Stimulated activated CD8-positive, alpha-beta memory T cell treated with anti-CD3 and anti-CD28 coated beads, Interleukin-7, amount 100 ng/mL, for 4 hours (primary cell): ENCODE measurements around the gene LRRC4B.

Experiments
- DNase-seq, 2 donors: peaks; one replicate each; pipeline ENCODE4 v3.0.0-alpha.2; 2020; ENCODE audit warnings: low read depth in 2 of 2

The LRRC4B gene

DNA sequence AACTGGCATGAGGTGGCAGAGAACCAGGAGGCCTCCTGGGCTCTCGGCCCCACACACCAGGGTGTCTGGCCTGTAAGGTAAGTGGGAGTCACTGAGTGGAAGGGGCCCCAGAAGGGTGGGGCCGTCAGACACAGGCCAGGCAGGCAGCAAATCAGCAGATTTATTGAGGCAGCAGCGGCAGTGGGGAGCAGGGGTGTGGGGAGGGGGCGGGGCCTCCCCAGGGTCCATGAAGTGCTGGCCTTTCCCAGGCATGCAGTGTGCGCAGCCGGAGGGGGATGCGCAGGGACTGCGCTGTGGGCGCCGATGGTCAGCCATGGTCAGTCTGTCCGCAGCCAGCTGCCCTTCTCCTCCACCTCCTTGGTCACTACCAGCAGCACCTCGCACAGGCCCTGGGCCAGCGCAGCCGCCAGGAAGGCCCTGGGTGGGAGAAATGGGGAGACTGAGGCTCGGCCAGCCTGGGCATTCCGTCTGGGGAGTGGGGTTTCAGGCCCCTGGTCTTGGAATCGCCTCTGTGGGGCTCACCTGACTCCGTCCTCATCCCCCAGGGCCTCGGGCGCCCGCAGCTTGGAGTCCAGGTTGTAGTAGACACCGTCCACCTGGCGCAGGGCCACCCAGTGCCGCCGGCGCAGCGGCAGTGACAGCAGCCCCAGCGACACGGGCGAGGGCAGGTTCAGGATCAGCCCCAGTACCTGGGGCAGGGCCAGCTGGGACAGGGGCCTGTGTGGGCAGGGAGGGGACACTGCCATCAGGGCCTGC lies 62.2 kb downstream of the LRRC4B start:
- DNase-seq = no peak

DNA sequence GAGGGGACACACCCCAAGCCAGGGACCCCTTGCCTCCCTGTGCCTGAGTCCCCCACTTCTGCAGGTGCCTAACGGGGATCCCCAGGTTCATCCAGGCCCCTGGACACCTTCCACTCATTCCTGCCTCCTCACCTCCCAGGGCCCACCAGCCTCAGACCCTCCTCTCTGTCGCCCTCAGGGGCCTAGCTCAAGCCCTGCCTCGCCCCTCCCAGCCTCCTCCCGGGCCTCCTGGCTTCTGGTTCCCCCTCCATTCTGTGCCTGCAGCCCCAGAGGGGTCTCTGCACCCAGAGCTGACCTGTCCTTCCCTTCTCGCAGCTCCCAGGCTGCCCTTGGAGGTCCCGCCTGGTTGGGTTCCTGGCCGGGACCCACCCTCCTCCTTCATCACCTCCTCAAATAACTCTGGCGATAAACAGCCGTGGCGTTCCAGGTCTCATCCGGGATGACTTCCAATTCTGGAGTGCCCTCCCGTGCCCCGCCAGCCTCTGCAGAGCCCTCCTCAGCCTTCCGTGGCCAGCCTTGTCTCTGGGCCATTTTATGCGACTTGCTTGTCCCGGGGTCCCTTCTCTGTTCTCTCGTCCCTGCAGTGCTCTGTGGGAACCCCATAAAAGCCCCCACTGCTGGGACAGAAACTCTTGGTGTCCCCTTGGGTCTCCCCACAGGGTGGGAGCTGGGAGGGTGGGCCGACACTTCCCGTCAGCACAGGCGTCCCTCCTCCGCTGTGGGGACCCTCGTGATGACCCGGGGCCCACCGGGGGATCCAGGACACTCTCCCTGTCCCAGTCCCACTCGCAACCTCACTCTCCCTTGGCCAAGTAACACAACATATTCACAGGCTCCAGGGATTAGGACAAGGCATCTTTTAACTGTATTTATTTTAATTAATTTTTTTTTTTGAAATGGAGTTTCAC lies 66.4 kb downstream of the LRRC4B start:
- DNase-seq = no peak

DNA sequence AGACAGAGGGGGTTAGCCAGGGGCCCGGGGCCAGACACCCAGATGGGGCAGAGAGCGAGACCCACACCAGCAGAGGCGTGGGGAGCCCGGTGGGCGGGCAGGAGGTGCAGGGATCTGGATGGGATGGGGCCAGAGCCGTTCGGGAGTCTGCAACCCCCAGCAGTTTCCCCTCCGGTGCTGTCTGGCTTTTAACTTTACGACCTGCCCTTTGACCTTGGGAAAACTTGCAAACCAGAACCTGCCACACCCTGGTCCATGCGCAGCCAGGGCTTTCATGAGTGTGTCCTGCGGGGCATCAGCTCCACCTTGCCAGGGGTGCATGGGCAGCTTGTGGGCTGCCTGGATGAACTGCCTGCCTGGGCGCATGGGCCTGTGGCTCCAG lies 67.1 kb downstream of the LRRC4B start:
- no peak for DNase-seq

DNA sequence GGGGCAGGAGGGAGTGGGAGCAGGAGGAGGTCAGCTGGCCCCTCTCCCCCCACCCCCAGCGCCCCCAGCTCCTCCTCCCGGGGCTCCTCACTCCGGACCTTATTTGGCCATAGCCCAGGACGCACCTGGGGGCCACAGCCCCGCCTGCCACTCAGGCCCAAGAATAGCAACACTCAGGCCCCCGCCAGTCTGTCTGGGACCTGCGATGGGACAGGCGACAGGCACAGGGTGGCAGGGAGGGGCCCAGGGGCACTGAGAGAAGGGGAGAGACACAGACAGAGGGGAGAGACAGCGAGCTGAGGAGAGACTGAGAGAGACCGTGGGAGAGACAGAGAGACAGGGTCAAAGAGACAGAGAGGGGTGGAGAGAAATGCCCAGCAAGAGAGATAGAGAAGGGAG lies 67.5 kb downstream of the LRRC4B start:
- no peak for DNase-seq

DNA sequence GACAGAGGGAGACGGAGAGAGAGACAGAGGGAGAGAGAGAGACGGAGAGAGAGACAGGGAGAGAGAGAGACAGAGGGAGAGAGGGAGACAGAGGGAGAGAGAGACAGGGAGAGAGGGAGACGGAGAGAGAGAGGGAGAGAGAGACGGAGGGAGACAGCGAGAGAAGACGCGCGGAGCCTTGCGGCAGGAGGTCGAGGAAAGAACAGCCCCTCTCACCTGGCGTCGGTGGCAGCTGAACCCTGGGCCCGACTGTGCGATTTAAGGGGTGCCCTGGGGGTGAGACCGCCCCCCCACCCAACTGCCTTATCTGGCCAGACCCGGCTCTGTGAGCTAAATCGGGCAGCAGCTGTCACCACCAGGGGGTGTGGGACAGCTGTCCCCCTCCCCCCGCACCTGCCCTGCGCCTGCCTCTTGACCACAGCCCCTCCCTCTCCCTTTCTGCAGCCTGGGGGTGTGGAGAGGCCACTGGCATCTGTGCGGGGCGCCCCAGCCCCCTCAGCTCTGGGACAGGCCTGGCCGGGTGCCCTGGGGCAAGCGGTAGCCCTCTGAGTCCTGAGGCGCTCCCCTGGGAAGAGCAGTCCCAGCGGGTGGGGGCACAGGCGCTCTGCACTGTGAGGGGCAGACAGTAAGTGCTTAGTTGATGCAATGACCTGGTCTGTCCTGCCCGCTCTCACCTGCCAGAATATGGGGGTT lies 68.0 kb downstream of the LRRC4B start:
- no peak for DNase-seq

DNA sequence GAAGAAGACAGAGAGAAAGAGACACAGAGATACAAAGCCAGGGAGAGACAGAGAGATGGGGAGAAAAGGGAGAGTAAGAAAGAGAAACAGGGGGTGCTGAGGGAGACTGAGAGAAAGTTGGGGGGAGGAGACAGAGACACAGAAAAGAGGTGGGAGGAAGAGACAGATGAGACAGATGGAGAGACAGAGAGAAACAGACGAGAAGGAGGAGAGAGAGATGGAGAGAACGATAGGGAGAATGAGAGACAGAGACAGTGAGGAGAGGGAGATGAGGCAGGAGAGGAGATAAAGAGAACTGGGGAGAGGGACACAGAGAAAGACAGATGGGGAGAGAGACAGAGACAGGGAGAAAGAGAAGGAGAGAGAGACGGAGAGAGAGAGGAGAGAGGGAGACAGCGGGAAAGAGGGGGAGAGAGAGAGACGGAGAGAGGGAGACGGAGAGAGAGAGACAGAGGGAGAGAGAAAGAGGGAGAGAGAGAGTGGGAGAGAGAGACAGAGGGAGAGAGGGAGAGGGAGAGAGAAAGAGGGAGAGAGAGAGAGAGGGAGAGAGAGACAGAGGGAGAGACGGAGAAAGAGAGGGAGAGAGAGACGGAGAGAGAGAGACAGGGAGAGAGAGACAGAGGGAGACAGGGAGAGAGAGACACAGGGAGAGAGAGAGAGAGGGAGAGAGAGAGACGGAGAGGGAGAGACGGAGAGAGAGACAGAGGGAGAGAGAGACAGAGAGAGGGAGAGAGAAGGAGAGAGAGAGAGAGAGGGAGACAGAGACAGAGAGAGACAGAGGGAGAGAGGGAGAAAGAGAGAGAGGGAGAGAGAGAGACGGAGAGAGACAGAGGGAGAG lies 69.8 kb downstream of the LRRC4B start:
- no peak for DNase-seq

DNA sequence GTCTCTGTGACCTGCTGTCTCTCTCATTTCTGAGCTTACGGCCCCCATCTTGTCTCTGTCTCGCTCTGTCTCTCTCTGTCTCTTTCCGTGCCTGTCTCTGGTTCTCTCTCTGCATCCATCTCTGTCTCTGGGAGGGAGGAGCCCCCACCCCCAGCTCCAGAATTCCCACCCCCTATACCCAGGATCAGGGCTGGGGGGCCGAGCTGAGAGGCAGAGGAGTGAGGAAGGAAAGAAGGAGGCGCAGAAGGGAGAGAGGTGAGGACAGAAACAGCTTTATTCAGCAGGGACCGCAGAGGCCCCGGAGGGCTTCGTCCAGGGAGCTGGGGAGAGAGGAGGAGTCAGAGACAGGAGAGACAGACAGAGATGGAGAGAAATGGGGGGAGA lies 71.2 kb downstream of the LRRC4B start:
- no peak for DNase-seq

DNA sequence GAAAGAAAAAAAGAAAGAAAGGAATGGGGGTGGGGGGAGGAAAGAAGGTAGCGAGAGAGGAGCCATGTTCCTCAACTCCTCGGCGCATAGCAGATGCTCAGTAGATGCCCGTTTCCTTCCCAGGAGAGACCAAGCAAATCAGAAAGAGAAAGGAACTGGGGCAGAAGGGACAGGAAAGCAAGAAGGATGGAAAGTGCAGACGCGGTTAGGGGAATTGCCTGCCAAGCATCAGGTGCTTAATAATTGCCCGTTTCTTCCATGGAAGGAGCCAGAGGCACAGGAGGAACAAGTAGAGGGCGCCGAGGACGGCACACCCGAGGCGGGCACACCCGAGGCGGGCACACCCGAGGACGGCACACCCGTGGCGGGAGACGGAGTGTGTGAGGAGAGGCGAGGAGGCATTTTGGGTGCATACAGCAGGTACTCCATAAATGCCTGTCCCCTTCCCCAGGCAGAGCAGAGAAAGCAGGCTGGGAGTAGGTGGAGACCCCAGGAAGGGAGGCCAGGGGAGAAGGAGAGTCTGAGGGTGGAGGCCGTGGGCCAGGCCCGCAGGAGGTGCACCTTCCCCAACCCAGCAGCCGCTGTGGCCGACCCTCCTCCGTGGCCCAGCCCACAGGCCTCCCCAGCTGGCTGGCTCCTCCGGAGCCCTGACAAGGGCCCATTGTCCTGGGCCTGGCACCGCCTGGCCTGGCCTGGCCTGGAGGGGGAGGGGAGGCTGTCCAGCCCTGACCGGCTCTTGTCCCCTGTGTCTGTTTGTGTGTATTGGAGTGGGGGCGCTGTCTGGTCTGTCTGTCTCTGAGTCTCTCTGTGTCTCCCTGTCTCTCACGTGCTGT lies 71.8 kb downstream of the LRRC4B start:
- no peak for DNase-seq

DNA sequence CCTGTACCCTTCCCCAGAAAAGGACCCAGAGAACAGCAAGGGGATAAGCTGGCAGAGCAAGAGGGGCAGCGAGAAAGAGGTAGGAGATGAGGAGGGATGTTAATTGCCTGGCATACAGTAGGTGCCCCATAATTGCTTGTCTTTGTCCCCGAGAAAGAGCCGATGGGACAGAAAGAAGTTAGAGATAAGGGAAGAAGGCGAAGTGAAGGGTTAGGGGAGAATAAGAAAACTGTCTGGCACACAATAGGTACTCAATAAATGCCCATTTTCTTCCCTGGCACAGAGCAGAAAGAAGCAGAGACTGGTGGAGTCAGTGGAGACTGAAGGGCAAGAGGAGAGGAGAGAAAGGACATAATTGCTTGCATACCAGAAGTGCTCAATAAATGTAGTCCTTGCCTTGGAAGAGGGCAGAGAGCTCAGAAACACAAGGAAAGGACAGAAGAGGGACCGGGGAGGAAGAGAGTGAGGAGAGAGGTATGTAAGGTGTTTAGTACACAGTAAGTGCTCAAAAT lies 73.2 kb downstream of the LRRC4B start:
- DNase-seq = no peak

DNA sequence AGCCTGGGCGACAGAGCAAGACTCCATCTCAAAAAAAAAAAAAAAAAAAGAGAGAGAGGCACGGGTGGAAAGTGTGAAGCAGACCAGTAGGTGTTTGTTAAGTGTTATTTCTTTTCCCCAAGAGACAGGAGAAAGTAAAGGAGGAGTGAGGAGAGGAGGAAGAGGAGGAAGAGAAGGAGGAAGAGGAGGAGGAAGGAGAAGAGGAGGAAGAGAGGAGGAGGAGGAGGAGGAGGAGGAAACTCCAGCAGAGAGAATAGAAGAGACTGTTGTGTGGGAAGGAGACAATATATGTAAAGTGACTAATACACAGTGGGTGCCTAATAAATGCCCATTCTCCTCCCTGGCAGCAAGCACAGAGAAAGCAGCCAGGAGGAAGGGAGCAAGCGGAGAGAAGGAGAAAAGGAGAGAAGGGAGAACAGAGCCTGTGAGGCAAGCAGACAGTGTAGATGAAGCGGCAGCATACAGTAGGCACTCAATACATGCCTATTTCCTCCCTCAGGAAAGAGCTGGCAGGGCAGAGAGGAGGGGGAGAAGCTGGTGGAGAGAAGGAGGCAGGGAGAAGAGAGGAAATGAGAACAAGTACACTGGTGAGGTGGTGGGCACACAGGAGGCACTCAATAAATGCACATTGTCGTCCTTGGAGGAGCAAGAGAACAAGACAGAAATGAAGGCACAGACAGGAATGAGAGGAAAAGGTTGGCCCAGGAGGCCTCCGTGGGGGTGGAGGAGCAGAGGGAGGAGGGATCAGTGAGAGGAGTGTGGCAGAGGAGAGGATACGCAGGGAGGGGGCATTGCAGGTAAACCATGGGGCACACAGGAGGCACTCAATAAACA lies 73.8 kb downstream of the LRRC4B start:
- DNase-seq = no peak

DNA sequence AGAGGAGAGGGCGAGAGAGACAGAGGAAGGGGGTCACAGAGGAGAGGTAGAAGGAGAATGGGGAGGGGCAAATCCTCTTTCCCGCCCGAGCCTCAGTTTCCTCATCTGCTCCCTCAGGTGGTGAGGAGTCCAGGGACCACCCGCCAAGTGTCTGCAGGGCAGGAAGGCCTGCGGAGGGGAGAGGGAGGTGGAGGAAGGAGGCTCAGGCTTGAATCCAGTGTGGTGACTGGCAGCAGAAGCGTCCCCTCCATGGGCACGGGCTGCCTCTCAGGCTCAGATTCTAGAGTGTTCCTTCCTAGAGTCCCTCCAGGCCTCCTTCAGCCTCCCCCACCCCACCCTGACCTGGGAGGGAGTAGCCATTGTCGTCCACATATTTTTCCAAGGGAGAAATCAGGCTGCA lies 75.1 kb downstream of the LRRC4B start:
- no peak for DNase-seq

DNA sequence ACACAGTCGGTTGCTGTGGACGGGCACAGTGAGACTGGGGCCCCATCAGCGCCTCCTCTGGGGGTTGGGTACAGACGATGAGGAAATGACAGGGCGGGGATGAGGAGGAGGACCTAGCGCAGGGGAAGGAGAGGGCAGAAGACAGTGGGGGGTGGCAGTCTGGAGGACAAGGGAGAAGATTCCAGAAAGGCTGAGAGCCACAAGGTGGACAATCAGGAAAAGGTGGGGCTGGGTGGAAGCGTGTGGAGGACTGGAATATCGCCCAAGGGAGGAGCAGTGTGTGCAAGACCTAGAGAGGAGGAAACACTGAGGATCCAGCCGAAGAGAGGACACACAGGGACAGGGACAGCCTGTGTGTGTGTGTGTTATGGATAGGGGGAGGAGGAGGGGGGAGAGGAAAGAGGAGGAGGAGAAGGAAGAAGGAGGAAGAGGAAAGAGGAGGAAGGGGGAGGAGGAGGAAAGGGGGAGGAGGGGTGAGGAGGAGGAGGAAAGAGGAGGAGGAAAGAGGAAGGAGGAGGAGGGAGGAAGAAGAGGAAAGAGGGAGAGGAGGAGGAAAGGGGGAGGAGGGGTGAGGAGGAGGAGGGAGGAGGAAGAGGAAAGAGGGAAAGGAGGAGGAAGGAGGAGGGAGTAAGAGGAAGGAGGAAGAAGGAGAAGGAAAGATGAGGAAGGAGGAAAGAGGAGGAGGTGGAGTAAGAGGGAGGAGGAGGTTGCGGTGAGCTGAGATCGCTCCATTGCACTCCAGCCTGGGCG lies 75.8 kb downstream of the LRRC4B start:
- no peak for DNase-seq

DNA sequence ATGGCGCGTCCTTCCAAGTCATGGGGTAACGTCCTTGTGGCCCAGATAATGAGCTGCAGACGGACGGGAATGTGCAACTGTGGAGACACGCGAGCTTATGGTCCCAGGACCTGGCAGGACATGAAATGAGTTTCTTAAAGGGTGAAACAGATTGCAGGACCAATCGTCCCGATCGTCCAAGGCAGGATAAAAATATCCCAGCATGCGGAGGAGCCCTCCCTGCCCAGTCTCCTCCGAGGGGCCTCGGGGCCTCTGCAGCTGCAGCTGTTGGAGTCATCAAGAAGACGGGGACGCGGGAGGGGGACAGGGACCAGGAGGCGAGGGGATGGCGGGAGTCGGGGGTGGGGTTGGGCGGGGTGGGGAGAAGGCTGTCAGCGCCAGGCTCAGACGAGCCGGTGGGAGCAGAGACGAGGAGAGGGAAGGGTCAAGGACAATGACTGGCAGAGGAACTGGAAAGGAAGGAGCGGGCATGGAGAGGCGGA lies 77.2 kb downstream of the LRRC4B start:
- DNase-seq = no peak

DNA sequence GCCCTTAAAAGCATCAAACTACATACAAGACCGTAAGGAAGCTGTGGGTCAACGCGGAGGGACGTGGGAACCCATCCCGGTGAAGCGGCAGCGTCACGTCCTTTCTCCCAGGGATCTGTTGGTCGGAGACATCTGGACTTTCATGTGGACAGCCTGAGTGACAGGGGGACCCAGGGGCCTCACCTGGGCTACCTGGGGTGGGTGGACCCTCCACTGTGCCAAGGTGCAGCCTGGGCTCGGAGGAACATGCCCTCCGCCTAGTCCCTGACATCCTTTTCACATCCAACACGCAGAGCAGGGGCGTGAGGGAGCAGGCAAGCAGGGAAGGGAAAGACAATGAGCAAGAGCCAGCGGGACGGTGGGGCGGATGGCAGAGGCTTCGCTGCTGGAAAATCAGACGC lies 77.8 kb downstream of the LRRC4B start:
- DNase-seq = no peak

DNA sequence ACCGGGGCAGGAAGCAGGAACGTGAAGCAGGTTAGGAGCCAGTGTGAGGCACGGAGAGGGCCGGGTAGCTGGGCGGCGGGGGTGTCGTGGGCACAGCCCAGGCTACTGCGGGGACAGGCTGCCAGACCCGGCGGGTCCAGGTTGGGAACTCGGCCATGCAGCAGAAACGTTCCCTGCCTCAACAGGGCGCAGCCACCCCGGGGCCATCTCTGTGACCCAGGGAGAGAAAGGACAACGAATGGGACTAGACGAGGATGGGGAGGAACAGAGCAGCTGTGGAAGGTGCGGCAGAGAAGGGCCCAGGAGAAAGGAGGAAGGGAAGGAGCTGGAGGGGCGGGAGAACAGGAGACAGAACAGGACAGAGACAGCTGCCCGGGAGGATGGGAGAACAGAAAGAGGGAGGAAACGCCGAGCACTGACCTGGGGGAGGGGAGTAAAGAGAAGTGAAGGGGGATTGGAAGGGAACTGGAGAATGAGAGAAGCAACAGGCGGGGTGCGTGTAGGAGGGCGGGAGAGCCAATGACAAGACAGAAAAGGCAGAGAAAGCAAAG lies 78.7 kb downstream of the LRRC4B start:
- no peak for DNase-seq

DNA sequence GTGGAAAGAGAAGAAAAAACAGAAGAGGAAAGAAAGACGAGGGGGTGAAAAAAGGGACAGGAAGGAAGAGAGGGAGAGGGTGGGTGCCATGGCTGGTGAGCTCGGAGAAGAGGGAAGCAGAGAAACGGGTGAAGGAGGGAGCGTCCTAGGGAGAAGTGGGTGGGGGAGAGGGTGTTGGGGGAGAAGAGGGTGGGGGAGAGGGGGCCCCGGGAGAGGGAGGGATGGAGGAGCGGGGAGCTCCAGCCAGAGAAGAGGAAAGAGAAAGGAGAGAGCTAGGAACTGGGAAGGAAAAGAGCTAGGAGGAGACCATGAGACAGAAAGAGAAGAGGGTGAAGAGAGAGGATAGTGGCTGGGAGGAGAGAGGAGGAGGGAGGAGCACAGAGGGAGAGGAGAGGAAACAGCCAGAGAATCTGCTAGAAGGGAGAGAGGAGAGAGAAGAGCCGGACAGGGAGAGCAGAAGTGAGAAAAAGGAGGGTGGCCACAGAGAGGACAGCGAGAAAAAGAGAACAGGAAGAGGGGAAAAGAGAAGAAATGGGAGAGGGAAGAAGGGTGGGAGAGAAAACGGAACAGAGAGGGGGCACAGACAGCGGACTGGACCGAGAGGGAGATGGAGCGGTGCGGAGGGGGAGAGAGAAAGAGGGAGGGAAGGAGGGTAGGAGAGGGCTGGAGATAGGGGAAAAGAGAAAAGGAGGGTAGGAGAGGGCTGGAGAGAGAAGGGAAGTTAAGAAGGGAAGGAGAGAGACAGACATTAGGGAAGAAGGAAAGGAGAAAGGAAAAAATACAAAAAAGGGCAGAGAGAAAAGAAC lies 79.6 kb downstream of the LRRC4B start:
- no peak for DNase-seq

DNA sequence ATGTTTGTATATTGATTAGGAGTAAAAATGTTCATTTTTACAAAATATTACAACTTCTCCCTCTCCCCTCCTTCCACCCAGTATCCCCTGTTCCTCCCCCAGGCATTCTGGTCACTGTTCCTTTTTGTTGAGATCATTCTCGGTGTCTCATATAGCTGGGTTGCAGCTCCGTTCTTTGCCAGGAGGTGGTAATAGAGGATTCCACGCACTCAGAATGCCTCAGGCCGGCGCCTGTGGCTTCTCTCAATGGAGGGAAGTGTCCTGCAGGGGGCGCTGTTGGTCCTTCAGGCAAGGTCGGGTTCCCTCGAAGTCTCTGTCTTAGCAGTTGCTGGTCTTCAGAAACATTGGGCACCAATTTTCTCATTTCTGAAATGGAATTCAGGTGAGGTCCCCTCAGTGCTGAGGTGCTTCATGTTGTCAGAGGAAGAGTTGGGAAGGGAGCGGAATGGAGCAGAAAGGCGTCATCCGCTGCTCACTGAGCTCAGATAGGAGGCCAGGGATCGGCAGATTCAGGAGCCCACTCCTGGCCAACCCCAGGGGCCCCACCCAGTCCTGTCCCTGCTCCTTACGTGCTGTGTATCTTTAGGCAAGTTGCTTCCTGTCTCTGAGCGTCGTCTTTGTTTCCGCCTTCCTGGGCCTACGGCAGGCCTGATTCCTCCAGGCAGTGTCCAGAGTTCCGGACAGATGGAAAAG lies 81.3 kb downstream of the LRRC4B start:
- DNase-seq = peak in 1 of 2 donors; percentile 14
